ENCODE results near the gene GCC2.

Gene GCC2

GRCh38 chr2:108404784-108405397 lies 44.1 kb upstream of the GCC2 start:
- no peaks in the 10 kb centered on the region for H3K36me3 ChIP-seq (ENCODE audit: control insufficient read depth, insufficient read depth, low read length)
- H3K27me3 ChIP-seq (replicated peaks; ENCODE audit: control insufficient read depth, insufficient read depth, low read length) = no peaks in the 10 kb centered on the region
- H3K4me3 ChIP-seq (replicated peaks; ENCODE audit: low read depth, low read length) = no peak overlapping the region
- no peak for TF ChIP-seq CTCF (IDR thresholded peaks at IDR 0.05; ENCODE audit: insufficient read depth, low read length, poor library complexity, severe bottlenecking)
- no peak for DNase-seq (ENCODE audit: extremely low read depth, insufficient read length)

GRCh38 chr2:108407864-108408729 lies 40.9 kb upstream of the GCC2 start:
- no peak overlapping the region for H3K4me3 ChIP-seq (replicated peaks; ENCODE audit: low read depth, low read length)
- peak; percentile 14 for DNase-seq (ENCODE audit: extremely low read depth, insufficient read length)
- no peaks in the 10 kb centered on the region for H3K27me3 ChIP-seq (replicated peaks; ENCODE audit: control insufficient read depth, insufficient read depth, low read length)
- H3K36me3 ChIP-seq (ENCODE audit: control insufficient read depth, insufficient read depth, low read length) = no peaks in the 10 kb centered on the region
- TF ChIP-seq CTCF (IDR thresholded peaks at IDR 0.05; ENCODE audit: insufficient read depth, low read length, poor library complexity, severe bottlenecking) = no peak

- DNase-seq (ENCODE audit: extremely low read depth, insufficient read length) = no peak
- Histone ChIP-seq H3K27me3 (replicated peaks; ENCODE audit: control insufficient read depth, insufficient read depth, low read length) (no peaks in the 10 kb centered on the region), H3K4me3 (replicated peaks; ENCODE audit: low read depth, low read length) (no peak overlapping the region), H3K36me3 (ENCODE audit: control insufficient read depth, insufficient read depth, low read length) (no peaks in the 10 kb centered on the region)
- TF ChIP-seq CTCF (IDR thresholded peaks at IDR 0.05; ENCODE audit: insufficient read depth, low read length, poor library complexity, severe bottlenecking) = no peak
Observed at GRCh38 chr2:108409768-108410167, 39.2 kb upstream of the GCC2 start.

GRCh38 chr2:108412995-108413710 lies 35.9 kb upstream of the GCC2 start:
- Histone ChIP-seq H3K4me3 (replicated peaks; ENCODE audit: low read depth, low read length) (no peak overlapping the region), H3K27me3 (replicated peaks; ENCODE audit: control insufficient read depth, insufficient read depth, low read length) (no peaks in the 10 kb centered on the region), H3K36me3 (ENCODE audit: control insufficient read depth, insufficient read depth, low read length) (no peaks in the 10 kb centered on the region)
- no peak for TF ChIP-seq CTCF (IDR thresholded peaks at IDR 0.05; ENCODE audit: insufficient read depth, low read length, poor library complexity, severe bottlenecking)
- no peak for DNase-seq (ENCODE audit: extremely low read depth, insufficient read length)

- Histone ChIP-seq H3K27me3 (replicated peaks; ENCODE audit: control insufficient read depth, insufficient read depth, low read length) (no peaks in the 10 kb centered on the region), H3K36me3 (ENCODE audit: control insufficient read depth, insufficient read depth, low read length) (no peaks in the 10 kb centered on the region), H3K4me3 (replicated peaks; ENCODE audit: low read depth, low read length) (no peak overlapping the region)
- no peak for TF ChIP-seq CTCF (IDR thresholded peaks at IDR 0.05; ENCODE audit: insufficient read depth, low read length, poor library complexity, severe bottlenecking)
- no peak for DNase-seq (ENCODE audit: extremely low read depth, insufficient read length)
Observed at GRCh38 chr2:108413711-108414095, 35.3 kb upstream of the GCC2 start.

Data from GM06990 (cell line).